Heart right ventricle (tissue), 16 donors: ENCODE results near the gene MFNG. TPM values are rescaled to one million over a fixed set of nuclear protein-coding genes. Genes with fewer than 3 reads are reported as not detected.

Source experiments
- ATAC-seq, 8 donors: fragments of 200-7000 bp; cut with Tn5 transposase; one replicate each; pipeline ENCODE4 v1.9.1; 2020; ENCODE audit warnings: mild to moderate bottlenecking in 8 of 8, moderate library complexity in 8 of 8, moderate number of reproducible peaks in 1 of 8
- DNase-seq, 2 donors: peaks; one replicate each; pipeline ENCODE4 v3.0.0-alpha.2; 2020
- H3K27ac ChIP-seq, 10 donors: fragments of 200-600 bp; sonication (generic) in 2 of 10; one replicate each; pipeline versions ENCODE4 v1.5.0 to v1.8.0; 2020 to 2022; ENCODE audit warnings: mild to moderate bottlenecking in 3 of 10
- H3K27me3 ChIP-seq, 7 donors: fragments of 200-600 bp; one replicate each; pipeline ENCODE4 v1.8.0; 2021 to 2022; ENCODE audit warnings: mild to moderate bottlenecking in 2 of 7
- H3K36me3 ChIP-seq, 9 donors: fragments of 200-600 bp; sonication (generic) in 1 of 9; one replicate each; pipeline versions ENCODE4 v1.5.0 to v1.8.0; 2020 to 2022; ENCODE audit warnings: mild to moderate bottlenecking in 2 of 9
- H3K4me1 ChIP-seq, 9 donors: fragments of 200-600 bp; sonication (generic) in 1 of 9; one replicate each; pipeline versions ENCODE4 v1.5.0 to v1.8.0; 2020 to 2022; ENCODE audit warnings: mild to moderate bottlenecking in 4 of 9
- H3K4me3 ChIP-seq, 10 donors: fragments of 200-600 bp; sonication (generic) in 2 of 10; one replicate each; pipeline versions ENCODE4 v1.5.0 to v1.8.0; 2020 to 2022; ENCODE audit warnings: mild to moderate bottlenecking in 7 of 10, moderate library complexity in 2 of 10
- H3K9me3 ChIP-seq, 11 donors: fragments of 200-600 bp in 10 of 11; sonication (generic) in 2 of 11; one replicate each; pipeline versions ENCODE4 v1.5.0 to v1.8.0; 2013 to 2022; ENCODE audit warnings: mild to moderate bottlenecking in 2 of 11, control low read depth in 1 of 11, moderate library complexity in 1 of 11
- CTCF ChIP-seq, 9 donors: fragments of 200-600 bp; sonication (generic) in 2 of 9; IDR thresholded peaks; one replicate each; pipeline versions ENCODE4 v1.5.0 to v1.8.0; 2021 to 2022; ENCODE audit warnings: antibody characterized with exemption in 9 of 9, mild to moderate bottlenecking in 5 of 9, moderate library complexity in 1 of 9
- WGBS, 2 donors: extraction: QIAGEN DNeasy Blood & Tissue Kit; methylation state at CpG; one replicate each; pipeline ENCODE4 v1.1.7; 2013; ENCODE audit warnings: inconsistent platforms in 1 of 2; 5-methylcytosine and 5-hydroxymethylcytosine counted together
- intact Hi-C, 10 donors: fragments of 100-400 bp; cut with DNase I; formaldehyde crosslinking; loops; one replicate each; pipeline versions ENCODE4 v1.11.1 to v1.14.2; 2022
- polyA plus RNA-seq, 2 donors: library from polyadenylated mRNA; stranded (reverse); fragments of 200-250 nt; gene quantifications; one replicate each; pipeline ENCODE4 v1.2.3, GENCODE V29; 2013
- total RNA-seq, 10 donors: library from RNA; stranded (reverse); fragmentation: NEBNext Ultra II Directional in 3 of 10; extraction: Animal tissue kit (Norgen Biotek cat#: 25700) in 3 of 10; gene quantifications; one replicate each; pipeline versions ENCODE4 v1.2.1 to v1.2.4, GENCODE V29; 2021 to 2023
- donor health status: Arrhythmogenic right ventricular cardiomyopathy.
- donor health status: ischemic (EF 13 %, LVEDD 7.1; RV severe dilation, severe dysfunction).
- donor health status: healthy with polysubstance abuse.
- donor health status: DM: no; HTN: yes; CAD: no.
- donor health status: DM: no; HTN: no; CAD: no.
- donor health status: ischemic (EF 25% LVEDD 6.9; RV normal size, moderate dysfunction).
- donor health status: ischemic (EF 25% LVEDD 5.7; RV mildly dilated, moderate dysfunction).
- donor health status: healthy.
- donor health status: DM: yes; HTN: yes; CAD: no.
- donor health status: Ischemic cardiomyopathy.
- donor health status: ischemic (EF 35%, LVEDD 5.7; RV mildly dilated, moderate dysfunction).
- donor health status: nonischemic (EF 11% LVEDD 7.7; RV severe dilation, severe dysfunction).
- donor health status: DM: yes; HTN: yes; CAD: no.
- donor health status: PGD.
- donor health status: ischemic (EF 29% LVEDD 5.4; RV normal size, mild dysfunction).
- donor health status: nonischemic (EF 23%, LVEDD 6.1; RV moderate dilation, normal function).

Gene MFNG
- total and polyA plus RNA-seq, 12 donors: 5.1 to 19.4 (median 8.8) TPM

- DNase-seq (no peak), ATAC-seq (no peak)
- no peaks in the 10 kb centered on the region for H3K9me3 ChIP-seq
- H3K36me3 ChIP-seq: peaks cover 0 to 97% (median 0%) of the 10 kb centered on the region in 9 donors
- TF ChIP-seq CTCF (IDR thresholded peaks at IDR 0.05): no peak
- intact Hi-C loops: no loop called here
- WGBS, 2 donors: 75 to 77% methylated on average over 11 of the region's 11 CpGs
- no peak overlapping the region for H3K4me3 ChIP-seq
- H3K27ac ChIP-seq: no peak overlapping the region
- peaks cover 0 to 55% (median 17%) of the 10 kb centered on the region in 7 donors for H3K27me3 ChIP-seq
- H3K4me1 ChIP-seq: no peaks in the 10 kb centered on the region
Observed at GRCh38 chr22:37474447-37475090, 11.6 kb downstream of the MFNG start.

- WGBS, 2 donors: 80 to 81% methylated on average over 8 of the region's 8 CpGs
Observed at GRCh38 chr22:37473437-37473946, 12.7 kb downstream of the MFNG start.

GRCh38 chr22:37472418-37473006 lies 13.7 kb downstream of the MFNG start:
- no peak overlapping the region for H3K4me3 ChIP-seq
- H3K9me3 ChIP-seq: no peaks in the 10 kb centered on the region
- 32 to 33% methylated on average over 8 of the region's 8 CpGs for WGBS, 2 donors
- H3K4me1 ChIP-seq: no peaks in the 10 kb centered on the region
- peak in 3 of 8 donors; percentile 11 to 35 (median 25) for ATAC-seq
- H3K27me3 ChIP-seq: peaks cover 0 to 51% (median 20%) of the 10 kb centered on the region in 7 donors
- intact Hi-C loops: no loop called here
- no peak for DNase-seq
- no peak overlapping the region for H3K27ac ChIP-seq
- TF ChIP-seq CTCF (IDR thresholded peaks at IDR 0.05): peak in 8 of 9 donors; percentile 22 to 57 (median 46)
- peaks cover 0 to 86% (median 0%) of the 10 kb centered on the region in 9 donors for H3K36me3 ChIP-seq

More at GRCh38 chr22:37473437-37473946, 12.7 kb downstream of the MFNG start:
- no peaks in the 10 kb centered on the region for H3K4me1 ChIP-seq
- H3K27me3 ChIP-seq: peaks cover 0 to 51% (median 17%) of the 10 kb centered on the region in 7 donors
- H3K36me3 ChIP-seq: peaks cover 0 to 93% (median 0%) of the 10 kb centered on the region in 9 donors
- ATAC-seq (no peak), DNase-seq (no peak)
- no peak for TF ChIP-seq CTCF (IDR thresholded peaks at IDR 0.05)
- H3K27ac ChIP-seq: no peak overlapping the region
- H3K9me3 ChIP-seq: no peaks in the 10 kb centered on the region
- no peak overlapping the region for H3K4me3 ChIP-seq
- intact Hi-C loops: no loop called here

DNA sequence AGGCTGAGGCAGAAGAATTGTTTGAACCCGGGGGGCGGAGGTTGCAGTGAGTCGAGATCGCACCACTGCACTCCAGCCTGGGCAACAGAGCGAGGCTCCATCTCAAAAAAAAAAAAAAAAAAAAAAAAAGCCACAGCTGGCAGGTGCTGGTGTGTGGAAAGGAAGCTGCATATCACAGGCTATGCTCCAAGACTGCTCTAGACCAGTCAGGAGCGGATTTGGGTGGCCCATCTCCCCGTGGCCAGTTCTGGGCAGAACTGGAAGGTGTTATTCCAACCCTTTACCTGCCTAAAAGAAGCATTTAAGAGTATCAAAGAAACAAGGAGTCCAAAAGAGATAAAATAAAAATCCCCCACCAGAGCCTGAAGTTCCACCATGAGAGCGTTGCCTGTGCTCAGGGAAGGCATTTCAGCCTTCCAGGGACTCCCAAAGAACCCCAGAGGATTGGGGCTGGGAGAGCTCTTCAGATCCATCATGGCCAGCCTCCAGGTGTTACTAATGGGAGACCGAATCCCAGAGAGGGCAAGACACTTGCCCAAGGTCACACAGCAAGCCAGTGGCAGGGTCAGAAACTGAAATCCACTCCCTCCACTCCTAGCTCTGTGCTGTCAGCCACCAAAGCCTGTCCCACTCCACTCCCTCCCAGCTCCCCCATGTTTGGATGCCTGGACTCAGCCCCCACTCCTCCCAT lies 14.3 kb downstream of the MFNG start:
- Histone ChIP-seq H3K9me3 (no peaks in the 10 kb centered on the region), H3K4me1 (no peaks in the 10 kb centered on the region), H3K27me3 (peaks cover 0 to 51% (median 23%) of the 10 kb centered on the region in 7 donors), H3K4me3 (no peak overlapping the region), H3K36me3 (peaks cover 0 to 83% (median 0%) of the 10 kb centered on the region in 9 donors), H3K27ac (no peak overlapping the region)
- ATAC-seq: no peak
- WGBS, 2 donors: 80 to 89% methylated on average over 9 of the region's 9 CpGs
- intact Hi-C loops: no loop called here
- TF ChIP-seq CTCF (IDR thresholded peaks at IDR 0.05): no peak
- no peak for DNase-seq
